ENCODE results near the gene C1orf116.

Gene C1orf116

DNA sequence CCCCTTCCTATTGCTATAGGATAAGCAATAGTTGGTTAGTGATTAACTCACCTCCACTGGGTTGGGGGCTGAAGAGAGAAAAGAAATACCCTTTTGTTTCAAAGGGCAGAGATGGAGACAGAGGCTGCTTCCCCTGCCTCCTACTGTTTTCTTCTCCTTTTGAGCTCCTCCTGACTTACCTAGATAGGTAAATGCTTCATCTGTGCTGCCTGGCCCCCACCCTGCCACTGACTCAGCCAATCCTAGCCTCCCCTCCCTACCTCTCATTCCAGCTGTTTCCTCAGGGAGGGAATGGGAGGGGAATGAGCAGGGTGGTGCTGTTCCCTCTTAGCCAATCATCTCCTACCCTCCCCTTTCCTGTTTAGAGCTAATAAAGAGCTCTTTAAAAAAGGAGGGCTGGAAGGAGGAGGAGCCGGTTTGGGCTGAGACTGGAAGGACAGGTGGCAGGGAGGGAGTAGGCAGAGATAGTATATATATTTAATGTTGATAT is at the start of gene C1orf116:
TSS of gene C1orf116 (minus strand) at position 229 of the 490 bp plus-strand sequence. CDS start 5,158 bp downstream, outside the sequence.
- H3K9ac ChIP-seq (ENCODE audit: low read length): no peak within 1 kb of the TSS
- H3K9me3 ChIP-seq (ENCODE audit: control insufficient read depth, low read depth, low read length): no peaks in the 10 kb centered on the region
- no peak within 1 kb of the TSS for H3K27ac ChIP-seq (ENCODE audit: low read length)
- peaks cover 28% of the 10 kb centered on the region for H3K4me1 ChIP-seq (ENCODE audit: control insufficient read depth, low read depth, low read length)
- no peaks in the 10 kb centered on the region for H3K36me3 ChIP-seq (ENCODE audit: control insufficient read depth, low read depth, low read length)
- no peaks in the 10 kb centered on the region for H3K27me3 ChIP-seq (ENCODE audit: control insufficient read depth, insufficient read depth, low read length)
- H3K4me3 ChIP-seq (ENCODE audit: low read length): peak within 1 kb of the TSS; percentile 24

DNA sequence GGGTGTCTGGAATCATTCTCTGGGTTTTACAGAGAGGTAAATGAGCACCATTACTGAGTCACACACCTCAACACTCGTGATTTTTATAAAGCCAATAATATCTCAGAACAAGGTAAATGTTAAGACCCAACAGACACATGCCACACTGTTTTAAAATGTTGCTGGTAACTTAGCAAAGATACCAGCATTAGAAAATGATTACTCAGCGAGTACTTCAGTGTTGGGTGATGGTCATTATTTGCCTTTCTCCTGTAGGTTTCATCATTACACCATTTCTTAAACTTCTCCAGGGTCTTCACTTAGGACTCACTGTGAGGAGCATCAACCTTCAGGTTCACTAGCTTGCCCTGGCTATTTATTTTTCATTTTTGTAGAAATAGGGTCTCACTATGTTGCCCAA is 49.2 kb upstream of the C1orf116 start:
- no peaks in the 10 kb centered on the region for H3K4me1 ChIP-seq (ENCODE audit: control insufficient read depth, low read depth, low read length)
- no peak overlapping the region for H3K4me3 ChIP-seq (ENCODE audit: low read length)
- H3K9me3 ChIP-seq (ENCODE audit: control insufficient read depth, low read depth, low read length): no peaks in the 10 kb centered on the region
- H3K27ac ChIP-seq (ENCODE audit: low read length): no peak overlapping the region
- no peaks in the 10 kb centered on the region for H3K36me3 ChIP-seq (ENCODE audit: control insufficient read depth, low read depth, low read length)
- no peak overlapping the region for H3K9ac ChIP-seq (ENCODE audit: low read length)
- no peaks in the 10 kb centered on the region for H3K27me3 ChIP-seq (ENCODE audit: control insufficient read depth, insufficient read depth, low read length)

DNA sequence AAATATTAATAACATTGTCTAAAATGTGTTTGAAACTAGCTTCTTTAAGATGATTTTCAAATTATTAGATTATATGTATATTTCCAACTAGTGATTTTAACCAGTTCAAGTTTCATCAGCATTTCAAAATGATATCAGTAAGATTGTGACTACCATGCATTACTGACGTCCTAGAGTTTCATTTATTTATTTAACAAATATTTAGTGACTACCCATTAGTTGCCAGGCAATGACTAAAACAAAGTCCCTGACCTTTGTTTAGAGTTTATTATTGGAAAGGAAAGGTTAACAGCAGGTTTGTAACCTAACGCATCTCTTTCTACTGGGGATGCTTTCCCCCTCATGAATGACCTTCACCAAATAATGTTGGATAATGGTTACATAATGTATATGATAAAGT is 48.5 kb upstream of the C1orf116 start:
- Histone ChIP-seq H3K4me3 (ENCODE audit: low read length) (no peak overlapping the region), H3K27me3 (ENCODE audit: control insufficient read depth, insufficient read depth, low read length) (no peaks in the 10 kb centered on the region), H3K9ac (ENCODE audit: low read length) (no peak overlapping the region), H3K9me3 (ENCODE audit: control insufficient read depth, low read depth, low read length) (no peaks in the 10 kb centered on the region), H3K27ac (ENCODE audit: low read length) (no peak overlapping the region), H3K4me1 (ENCODE audit: control insufficient read depth, low read depth, low read length) (no peaks in the 10 kb centered on the region), H3K36me3 (ENCODE audit: control insufficient read depth, low read depth, low read length) (no peaks in the 10 kb centered on the region)

DNA sequence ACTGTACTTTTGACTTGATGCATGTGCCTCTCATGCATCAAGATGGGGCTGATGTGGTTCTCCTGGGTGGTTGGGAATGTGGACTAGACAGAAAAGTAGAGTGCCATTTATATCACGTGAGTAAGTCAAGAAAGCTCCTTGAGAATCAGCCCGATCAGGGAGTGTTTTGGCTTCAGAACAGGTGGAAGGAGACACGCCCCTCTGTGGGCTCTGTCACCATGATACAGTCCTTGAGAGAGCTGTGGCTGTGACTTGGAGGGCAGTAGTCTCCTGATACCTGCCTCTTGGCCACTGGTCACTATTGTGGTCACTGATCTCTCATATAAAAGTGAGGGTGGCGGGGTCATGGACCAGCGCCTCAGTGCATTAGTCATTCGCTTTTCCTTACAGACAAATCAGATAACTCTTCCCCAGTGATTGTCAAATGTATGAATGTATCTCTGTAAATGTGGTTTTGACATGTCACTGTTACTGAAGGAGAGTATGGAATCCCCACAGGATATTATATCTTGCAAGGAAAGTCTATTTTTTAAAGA is 47.2 kb upstream of the C1orf116 start:
- no peaks in the 10 kb centered on the region for H3K36me3 ChIP-seq (ENCODE audit: control insufficient read depth, low read depth, low read length)
- H3K4me1 ChIP-seq (ENCODE audit: control insufficient read depth, low read depth, low read length): no peaks in the 10 kb centered on the region
- no peaks in the 10 kb centered on the region for H3K9me3 ChIP-seq (ENCODE audit: control insufficient read depth, low read depth, low read length)
- H3K27ac ChIP-seq (ENCODE audit: low read length): no peak overlapping the region
- no peak overlapping the region for H3K9ac ChIP-seq (ENCODE audit: low read length)
- H3K4me3 ChIP-seq (ENCODE audit: low read length): no peak overlapping the region
- H3K27me3 ChIP-seq (ENCODE audit: control insufficient read depth, insufficient read depth, low read length): no peaks in the 10 kb centered on the region

DNA sequence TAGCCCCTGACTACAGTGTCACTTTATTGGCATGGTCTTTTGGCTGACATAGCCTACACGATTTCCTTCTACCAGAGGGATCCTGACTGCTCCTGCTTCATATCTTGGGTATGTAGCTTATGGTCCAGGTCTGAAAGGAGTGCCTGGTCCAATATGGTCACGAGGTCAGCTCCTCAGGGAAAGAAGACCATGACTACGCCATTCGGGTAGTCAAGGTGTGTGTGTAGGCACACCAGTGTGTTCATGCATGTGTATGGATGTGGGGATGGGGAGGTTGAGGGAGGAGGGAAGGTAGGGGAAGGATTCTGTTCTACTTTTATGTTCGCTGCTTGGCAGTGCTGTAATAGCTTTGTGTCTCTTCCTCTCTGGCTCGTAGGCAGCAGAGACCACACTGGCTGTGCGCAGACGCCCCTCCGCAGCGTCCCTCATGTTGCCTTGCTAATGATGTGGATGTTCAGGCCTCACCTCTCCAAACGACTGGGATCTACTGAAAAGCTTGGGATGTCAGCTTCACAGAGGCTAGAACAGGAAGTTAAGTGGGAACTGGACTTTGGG is 46.1 kb upstream of the C1orf116 start:
- H3K9me3 ChIP-seq (ENCODE audit: control insufficient read depth, low read depth, low read length): no peaks in the 10 kb centered on the region
- no peak overlapping the region for H3K27ac ChIP-seq (ENCODE audit: low read length)
- no peaks in the 10 kb centered on the region for H3K36me3 ChIP-seq (ENCODE audit: control insufficient read depth, low read depth, low read length)
- H3K4me1 ChIP-seq (ENCODE audit: control insufficient read depth, low read depth, low read length): no peaks in the 10 kb centered on the region
- no peak overlapping the region for H3K4me3 ChIP-seq (ENCODE audit: low read length)
- H3K9ac ChIP-seq (ENCODE audit: low read length): no peak overlapping the region
- no peaks in the 10 kb centered on the region for H3K27me3 ChIP-seq (ENCODE audit: control insufficient read depth, insufficient read depth, low read length)

DNA sequence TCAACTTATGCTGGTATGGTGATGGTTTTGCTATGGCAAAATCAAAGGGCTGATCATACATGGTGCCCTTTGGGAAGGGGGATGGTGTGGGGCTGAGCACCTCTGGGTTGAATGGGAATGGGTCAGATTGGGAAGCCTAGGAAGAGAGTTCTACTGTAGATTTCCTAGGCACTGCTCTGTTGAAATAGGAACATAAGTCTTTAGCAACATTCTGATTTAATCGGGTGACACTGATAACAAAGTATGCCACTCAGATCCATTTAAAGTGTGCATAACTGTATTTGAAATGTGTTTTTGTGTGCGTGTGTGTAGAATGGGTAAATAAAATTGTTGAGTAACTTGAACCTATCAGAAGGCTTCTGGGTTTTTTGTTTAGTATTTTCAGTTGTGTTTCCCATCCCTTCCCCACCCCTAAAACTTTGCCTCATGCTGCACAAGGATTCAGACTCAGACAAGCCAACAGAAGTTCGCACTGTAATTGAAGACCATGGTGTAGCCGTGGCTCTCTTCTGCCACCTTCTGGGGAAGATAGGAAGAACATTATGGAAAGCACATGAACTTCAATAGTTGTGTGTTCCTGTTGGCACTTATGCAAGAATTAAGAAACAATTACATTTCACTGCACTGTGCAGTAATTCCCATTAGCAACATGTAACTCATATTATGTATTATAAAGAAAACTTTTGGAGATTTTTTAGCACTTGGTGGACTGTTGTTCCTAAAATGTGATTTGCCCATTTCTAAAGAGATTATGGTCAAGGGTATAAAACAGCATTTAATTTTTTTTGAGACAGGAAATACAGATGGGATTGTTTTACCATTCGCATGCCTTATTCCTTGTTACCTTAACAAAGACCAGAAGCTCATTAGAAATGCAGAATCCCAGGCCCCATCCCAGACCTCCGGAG is 45.2 kb upstream of the C1orf116 start:
- no peak overlapping the region for H3K27ac ChIP-seq (ENCODE audit: low read length)

DNA sequence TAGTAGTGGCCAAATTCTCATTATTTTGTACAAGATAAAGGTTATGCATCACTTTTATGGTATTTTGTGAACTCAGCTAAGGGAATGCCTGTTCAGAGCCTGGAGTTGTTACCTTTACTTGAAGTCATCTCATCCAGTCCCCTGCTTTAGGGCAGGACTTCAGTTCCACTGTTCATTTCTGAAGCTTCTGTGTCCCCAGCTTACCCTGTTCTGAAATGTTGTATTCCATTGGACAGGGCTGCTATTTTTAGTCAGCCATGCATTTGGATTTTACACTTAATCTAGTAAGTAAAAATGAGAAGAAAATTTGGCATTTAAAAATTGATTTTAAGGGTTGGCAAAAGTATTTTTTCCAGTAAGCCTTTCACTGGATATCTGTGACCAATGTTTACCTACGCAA is 44.5 kb upstream of the C1orf116 start:
- Histone ChIP-seq H3K4me1 (ENCODE audit: control insufficient read depth, low read depth, low read length) (no peaks in the 10 kb centered on the region), H3K36me3 (ENCODE audit: control insufficient read depth, low read depth, low read length) (peaks cover 4% of the 10 kb centered on the region), H3K27me3 (ENCODE audit: control insufficient read depth, insufficient read depth, low read length) (no peaks in the 10 kb centered on the region), H3K4me3 (ENCODE audit: low read length) (no peak overlapping the region), H3K27ac (ENCODE audit: low read length) (no peak overlapping the region), H3K9ac (ENCODE audit: low read length) (no peak overlapping the region), H3K9me3 (ENCODE audit: control insufficient read depth, low read depth, low read length) (no peaks in the 10 kb centered on the region)

More for the DNA sequence above, 45.2 kb upstream of the C1orf116 start:
- Histone ChIP-seq H3K9me3 (ENCODE audit: control insufficient read depth, low read depth, low read length) (no peaks in the 10 kb centered on the region), H3K36me3 (ENCODE audit: control insufficient read depth, low read depth, low read length) (no peaks in the 10 kb centered on the region), H3K4me3 (ENCODE audit: low read length) (no peak overlapping the region), H3K4me1 (ENCODE audit: control insufficient read depth, low read depth, low read length) (no peaks in the 10 kb centered on the region), H3K27me3 (ENCODE audit: control insufficient read depth, insufficient read depth, low read length) (no peaks in the 10 kb centered on the region), H3K9ac (ENCODE audit: low read length) (no peak overlapping the region)

DNA sequence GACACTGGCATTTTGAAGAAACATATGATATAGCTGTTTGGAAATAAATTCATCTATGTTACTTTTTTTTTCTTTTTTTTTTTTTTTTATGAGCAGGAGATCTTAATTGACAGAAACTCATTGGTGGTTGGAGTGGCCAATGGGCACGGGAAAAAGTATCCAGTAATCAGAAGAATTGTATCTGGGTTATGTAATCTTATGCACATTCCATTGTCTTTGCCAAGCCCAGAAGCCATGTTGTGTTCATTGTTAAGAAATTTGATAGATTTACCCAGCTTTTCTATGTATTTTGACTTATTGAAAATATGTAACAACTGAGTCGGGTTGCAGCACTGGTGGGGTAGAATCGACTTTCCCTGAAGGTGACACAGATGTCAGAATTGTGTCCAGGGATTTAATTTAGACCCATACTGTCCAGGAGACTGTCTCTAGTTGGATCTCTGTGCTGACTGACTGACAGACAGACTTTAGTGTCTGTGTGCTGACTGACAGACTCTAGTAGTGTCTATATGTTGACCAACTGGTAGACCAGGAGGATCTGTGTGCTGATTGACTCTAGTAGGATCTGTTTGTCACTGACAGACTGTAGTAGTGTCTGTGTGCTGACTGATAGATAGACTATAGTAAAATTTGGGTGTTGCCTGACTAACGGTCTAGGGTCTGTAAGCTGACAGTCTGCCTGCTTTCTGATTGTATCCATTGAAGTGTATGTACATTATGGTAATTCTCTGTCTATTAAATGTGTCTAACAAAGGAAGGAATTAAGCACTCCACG is 43.8 kb upstream of the C1orf116 start:
- Histone ChIP-seq H3K36me3 (ENCODE audit: control insufficient read depth, low read depth, low read length) (peaks cover 10% of the 10 kb centered on the region), H3K4me1 (ENCODE audit: control insufficient read depth, low read depth, low read length) (no peaks in the 10 kb centered on the region), H3K27ac (ENCODE audit: low read length) (no peak overlapping the region), H3K27me3 (ENCODE audit: control insufficient read depth, insufficient read depth, low read length) (no peaks in the 10 kb centered on the region), H3K9ac (ENCODE audit: low read length) (no peak overlapping the region), H3K9me3 (ENCODE audit: control insufficient read depth, low read depth, low read length) (no peaks in the 10 kb centered on the region), H3K4me3 (ENCODE audit: low read length) (no peak overlapping the region)

DNA sequence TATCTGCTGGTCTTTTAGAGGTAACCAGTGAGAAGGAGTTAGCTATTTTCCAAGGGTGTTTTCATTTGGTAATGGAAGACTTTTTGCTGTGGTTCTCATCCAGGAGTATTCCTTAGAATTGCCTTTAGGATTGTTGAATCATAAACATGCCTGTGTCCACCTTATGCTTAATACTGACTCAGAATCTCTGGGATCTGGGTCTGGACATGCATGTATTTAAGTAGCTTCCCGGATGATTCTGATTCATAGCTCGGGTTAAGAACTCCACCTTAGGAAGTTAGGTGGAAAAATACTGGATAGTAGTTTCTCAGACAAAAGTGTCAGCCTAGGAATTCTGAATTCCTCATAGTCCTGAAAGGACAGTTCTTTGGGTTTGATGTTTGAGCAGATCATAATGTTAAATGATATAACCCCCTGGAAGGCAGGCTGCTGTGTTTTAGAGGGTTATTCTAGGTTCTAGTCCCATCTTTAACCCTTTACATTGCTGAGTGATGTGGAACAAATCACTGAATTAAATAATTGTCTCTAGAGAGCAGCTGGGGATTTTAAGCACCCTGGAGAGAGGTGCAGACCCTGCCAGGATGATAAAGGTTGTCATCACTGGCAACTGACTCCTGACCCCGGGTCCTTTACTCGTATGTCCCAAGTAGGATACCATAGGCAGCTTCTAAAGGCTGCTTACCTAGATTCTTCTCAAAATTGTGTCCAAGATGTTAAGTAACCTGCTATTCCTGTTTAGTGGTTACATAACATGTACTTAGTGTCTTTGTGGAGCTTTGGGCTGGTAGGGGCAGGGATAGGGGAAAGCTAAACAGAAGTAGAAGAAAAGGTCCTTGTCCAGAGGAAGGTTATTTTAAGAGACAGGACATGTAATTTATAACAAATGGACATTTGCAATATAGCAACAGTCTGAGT is 41.6 kb upstream of the C1orf116 start:
- H3K27me3 ChIP-seq (ENCODE audit: control insufficient read depth, insufficient read depth, low read length): no peaks in the 10 kb centered on the region
- H3K9me3 ChIP-seq (ENCODE audit: control insufficient read depth, low read depth, low read length): no peaks in the 10 kb centered on the region
- peaks cover 11% of the 10 kb centered on the region for H3K36me3 ChIP-seq (ENCODE audit: control insufficient read depth, low read depth, low read length)
- H3K4me1 ChIP-seq (ENCODE audit: control insufficient read depth, low read depth, low read length): no peaks in the 10 kb centered on the region
- no peak overlapping the region for H3K4me3 ChIP-seq (ENCODE audit: low read length)
- no peak overlapping the region for H3K27ac ChIP-seq (ENCODE audit: low read length)
- H3K9ac ChIP-seq (ENCODE audit: low read length): no peak overlapping the region

DNA sequence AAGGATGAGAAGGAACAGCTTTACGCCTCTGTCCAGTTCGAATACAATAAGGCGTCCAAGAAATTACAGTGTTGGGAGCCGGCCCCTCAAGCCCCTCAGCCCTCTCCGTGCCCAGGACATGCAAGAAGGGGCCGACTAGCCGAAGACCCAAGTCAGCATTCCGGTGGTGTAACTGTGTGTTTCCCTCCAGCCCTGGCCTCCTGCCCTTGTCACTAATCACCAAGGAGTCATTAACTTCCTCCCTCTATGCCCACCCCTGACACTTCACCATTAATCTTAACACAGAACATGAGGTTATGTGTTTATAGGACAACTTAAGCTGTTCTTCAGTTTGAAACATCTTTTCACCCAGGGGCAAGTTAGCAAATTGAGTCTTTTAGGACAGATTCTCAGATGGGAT is 39.7 kb upstream of the C1orf116 start:
- Histone ChIP-seq H3K4me3 (ENCODE audit: low read length) (no peak overlapping the region), H3K36me3 (ENCODE audit: control insufficient read depth, low read depth, low read length) (peaks cover 19% of the 10 kb centered on the region), H3K27ac (ENCODE audit: low read length) (no peak overlapping the region), H3K4me1 (ENCODE audit: control insufficient read depth, low read depth, low read length) (no peaks in the 10 kb centered on the region), H3K9ac (ENCODE audit: low read length) (no peak overlapping the region), H3K9me3 (ENCODE audit: control insufficient read depth, low read depth, low read length) (no peaks in the 10 kb centered on the region), H3K27me3 (ENCODE audit: control insufficient read depth, insufficient read depth, low read length) (no peaks in the 10 kb centered on the region)
